H1 (cell line): ENCODE results near the gene TAPT1. TPM values are rescaled to one million over a fixed set of nuclear protein-coding genes. Genes with fewer than 3 reads are reported as not detected.

ENCODE experiments used
- CTCF ChIA-PET: fragments of 300-600 bp; sonication (Branson Sonifier 250); formaldehyde crosslinking; loops from one replicate; lab custom pipeline; 2021; ENCODE audit not compliant: partially characterized antibody; lab: Charles Lee
- POLR2A ChIA-PET: fragments of 300-600 bp; sonication (Branson Sonifier 250); formaldehyde crosslinking; loops from one replicate; lab custom pipeline; 2021; ENCODE audit warnings: inconsistent platforms; ENCODE audit not compliant: partially characterized antibody; lab: Charles Lee
- DNase-seq, 2 experiments: peaks; one replicate each; pipeline versions ENCODE4 v3.0.0 to v3.0.0-alpha.2; 2010 to 2022; ENCODE audit warnings: low spot score in 2 of 2, low read depth in 1 of 2, mixed read lengths in 1 of 2
- FAIRE-seq: peaks from 2 replicates; lab custom pipeline; 2011; peaks lifted over from hg19 to GRCh38; lab: Jason Lieb, UNC
- H2AFZ ChIP-seq: 2 replicates; pipeline ENCODE4 v1.8.1; 2012; ENCODE audit warnings: low read length, inconsistent platforms
- H2AK5ac ChIP-seq: 2 replicates; pipeline ENCODE4 v1.6.1; 2013; ENCODE audit warnings: low read depth, low read length
- H2BK120ac ChIP-seq: replicated peaks from 2 replicates; pipeline ENCODE3; 2013; ENCODE audit warnings: low read depth, low read length, inconsistent platforms
- H2BK12ac ChIP-seq: 2 replicates; pipeline ENCODE4 v1.6.1; 2013; ENCODE audit warnings: low read depth, low read length
- H2BK15ac ChIP-seq: 2 replicates; pipeline ENCODE4 v1.6.1; 2013; ENCODE audit warnings: low read length
- H2BK20ac ChIP-seq: 2 replicates; pipeline ENCODE4 v1.6.1; 2013; ENCODE audit warnings: low read length
- H2BK5ac ChIP-seq: 2 replicates; pipeline ENCODE4 v1.6.1; 2013; ENCODE audit warnings: low read depth, low read length
- H3K14ac ChIP-seq: 2 replicates; pipeline ENCODE4 v1.6.1; 2013; ENCODE audit warnings: inconsistent platforms; ENCODE audit not compliant: insufficient read length
- H3K18ac ChIP-seq: 2 replicates; pipeline ENCODE4 v1.6.1; 2013; ENCODE audit warnings: low read length; ENCODE audit errors: extremely low read depth
- H3K23ac ChIP-seq: 2 replicates; pipeline ENCODE4 v1.6.1; 2013; ENCODE audit warnings: inconsistent platforms; ENCODE audit not compliant: insufficient read length
- H3K23me2 ChIP-seq: 2 replicates; pipeline ENCODE4 v1.6.1; 2013; ENCODE audit warnings: low read depth, low read length
- H3K27ac ChIP-seq: 2 replicates; pipeline ENCODE4 v1.6.1; 2011; ENCODE audit warnings: low read depth, low read length, inconsistent platforms
- H3K27me3 ChIP-seq, 4 experiments: replicated peaks in 1 of 4; 1 replicate in 1 of 4; 2 replicates in 3 of 4; pipeline versions ENCODE4 v1.6.1 to v1.8.1; 2011 to 2013; ENCODE audit warnings: low read length in 3 of 4, mild to moderate bottlenecking in 3 of 4, inconsistent platforms in 2 of 4, mixed read lengths in 2 of 4, moderate library complexity in 1 of 4; ENCODE audit not compliant: control insufficient read depth in 3 of 4, insufficient read depth in 3 of 4; ENCODE audit errors: extremely low read depth in 1 of 4
- H3K36me3 ChIP-seq, 4 experiments: 2 replicates each; pipeline versions ENCODE4 v1.6.1 to v1.8.1; 2011 to 2013; ENCODE audit warnings: mild to moderate bottlenecking in 4 of 4, low read length in 3 of 4, moderate library complexity in 2 of 4, control low read depth in 1 of 4, inconsistent platforms in 1 of 4; ENCODE audit not compliant: insufficient read depth in 4 of 4, control insufficient read depth in 2 of 4
- H3K4ac ChIP-seq: replicated peaks from 2 replicates; pipeline ENCODE3; 2013; ENCODE audit warnings: low read length, low read depth, mixed read lengths, inconsistent platforms; ENCODE audit not compliant: insufficient read length
- H3K4me1 ChIP-seq, 4 experiments: replicated peaks in 1 of 4; 1 replicate in 1 of 4; 2 replicates in 3 of 4; pipeline versions ENCODE4 v1.6.1 to v1.8.1; 2011 to 2013; ENCODE audit warnings: low read length in 3 of 4, inconsistent platforms in 2 of 4, mixed read lengths in 1 of 4; ENCODE audit not compliant: insufficient read depth in 4 of 4, control insufficient read depth in 3 of 4
- H3K4me2 ChIP-seq, 2 experiments: 2 replicates each; pipeline versions ENCODE4 v1.6.1 to v1.8.1; 2011 to 2013; ENCODE audit warnings: low read depth in 2 of 2, low read length in 2 of 2, control low read depth in 1 of 2, inconsistent platforms in 1 of 2, mild to moderate bottlenecking in 1 of 2; ENCODE audit not compliant: insufficient read depth in 1 of 2
- H3K4me3 ChIP-seq, 4 experiments: fragments of 200-600, 300-600 bp in 1 of 4; sonication (generic), shearing (Covaris generic), sonication (Bioruptor Twin) in 1 of 4; 2 replicates each; pipeline versions ENCODE4 v1.5.1 to v1.8.1; 2011 to 2016; ENCODE audit warnings: low read length in 4 of 4, low read depth in 3 of 4, control low read depth in 2 of 4, inconsistent platforms in 2 of 4, mild to moderate bottlenecking in 2 of 4, mixed read lengths in 1 of 4, moderate library complexity in 1 of 4; ENCODE audit not compliant: insufficient read depth in 2 of 4; ENCODE audit errors: extremely low read depth in 1 of 4
- H3K56ac ChIP-seq: replicated peaks from 2 replicates; pipeline ENCODE3; 2013; ENCODE audit warnings: low read depth, mild to moderate bottlenecking, mixed read lengths, low read length, inconsistent platforms; ENCODE audit not compliant: insufficient read length
- H3K79me1 ChIP-seq: 2 replicates; pipeline ENCODE4 v1.6.1; 2013; ENCODE audit warnings: low read depth, low read length, control low read depth
- H3K79me2 ChIP-seq, 2 experiments: 2 replicates each; pipeline versions ENCODE4 v1.6.1 to v1.8.1; 2012 to 2013; ENCODE audit warnings: low read length in 2 of 2, mild to moderate bottlenecking in 2 of 2, inconsistent platforms in 1 of 2; ENCODE audit not compliant: insufficient read depth in 2 of 2, control insufficient read depth in 1 of 2
- H3K9ac ChIP-seq, 4 experiments: replicated peaks in 1 of 4; 1 replicate in 1 of 4; 2 replicates in 3 of 4; pipeline versions ENCODE4 v1.6.1 to v1.8.1; 2011 to 2013; ENCODE audit warnings: low read depth in 3 of 4, low read length in 3 of 4, control low read depth in 2 of 4, mild to moderate bottlenecking in 2 of 4, moderate library complexity in 2 of 4, inconsistent platforms in 1 of 4; ENCODE audit errors: extremely low read depth in 1 of 4
- H3K9me3 ChIP-seq, 2 experiments: 2 replicates each; pipeline versions ENCODE4 v1.6.1 to v1.8.1; 2012 to 2013; ENCODE audit warnings: mild to moderate bottlenecking in 2 of 2, moderate library complexity in 2 of 2, control low read depth in 1 of 2, inconsistent platforms in 1 of 2, low read depth in 1 of 2, low read length in 1 of 2, mixed read lengths in 1 of 2; ENCODE audit not compliant: insufficient read depth in 2 of 2
- H4K20me1 ChIP-seq, 2 experiments: replicated peaks in 1 of 2; 2 replicates each; pipeline versions ENCODE3 to v1.8.1; 2011 to 2013; ENCODE audit warnings: inconsistent platforms in 2 of 2, low read length in 2 of 2, mild to moderate bottlenecking in 1 of 2; ENCODE audit not compliant: insufficient read depth in 2 of 2, control insufficient read depth in 1 of 2
- H4K5ac ChIP-seq: 2 replicates; pipeline ENCODE4 v1.6.1; 2013; ENCODE audit warnings: low read length, low read depth, mixed read lengths, inconsistent platforms; ENCODE audit not compliant: insufficient read length
- H4K8ac ChIP-seq: 2 replicates; pipeline ENCODE4 v1.8.0; 2013; ENCODE audit warnings: mild to moderate bottlenecking, moderate library complexity, low read length, inconsistent platforms; ENCODE audit not compliant: insufficient read depth; ENCODE audit errors: extremely low read depth
- H4K91ac ChIP-seq: replicated peaks from 2 replicates; pipeline ENCODE3; 2013; ENCODE audit warnings: low read length, mixed read lengths, inconsistent platforms; ENCODE audit not compliant: insufficient read length
- KDM4A ChIP-seq: IDR thresholded peaks from one replicate; pipeline ENCODE4 v1.7.1; 2012; ENCODE audit warnings: low read depth, mild to moderate bottlenecking, moderate library complexity, low read length, inconsistent platforms; ENCODE audit not compliant: severe bottlenecking
- WGBS, 2 experiments: shearing (Covaris generic) in 1 of 2; methylation state at CpG; one replicate each; pipeline versions ENCODE4 v1.1.6 to v1.1.7; 2013 to 2015; ENCODE audit warnings: low lambda C conversion rate in 2 of 2, mixed read lengths in 2 of 2, inconsistent platforms in 1 of 2, low coverage in 1 of 2, missing lambda C conversion rate in 1 of 2; ENCODE audit not compliant: insufficient replicate concordance in 2 of 2, insufficient coverage in 1 of 2, insufficient read length in 1 of 2; ENCODE audit errors: extremely low coverage in 1 of 2, missing lambda C conversion rate in 1 of 2; 5-methylcytosine and 5-hydroxymethylcytosine counted together
- polyA plus RNA-seq, 7 experiments: library from polyadenylated mRNA; depleted of rRNA in 3 of 7; stranded (reverse) in 5 of 7; unstranded in 2 of 7; fragments of >200 nt in 5 of 7; fragments of 200-250 nt in 2 of 7; gene quantifications; 1 replicate in 5 of 7; 2 replicates in 1 of 7; 4 replicates in 1 of 7; pipeline versions ENCODE4 v1.2.1 to v1.2.3, GENCODE V29; 2011 to 2013; ENCODE audit warnings: missing spikeins in 2 of 7, mixed read lengths in 2 of 7
- total RNA-seq: library from RNA; stranded (reverse); fragmentation: NEBNext Ultra II Directional; extraction: Animal tissue kit (Norgen Biotek cat#: 25700); gene quantifications from 2 replicates; pipeline ENCODE4 v1.2.1, GENCODE V29; 2021

Gene TAPT1
- total and polyA plus RNA-seq, 2 of the 8 experiments (the other 6 are each of a cell fraction or from before 2014, with no cell fraction given), result 4.2 to 15.3 TPM

GRCh38 chr4:16159286-16159685, 67.0 kb downstream of the TAPT1 start:
- H2BK20ac ChIP-seq, result no peak overlapping the region
- no peaks in the 10 kb centered on the region; a peak in 3 of 7 replicates for H3K4me1 ChIP-seq
- CTCF ChIA-PET, result interaction anchor here (0.6 kb wide), 1 partner anchor 130 kb away, joined by 4 read pairs; no protein-coding TSS in a partner anchor

More at GRCh38 chr4:16159286-16159685, 67.0 kb downstream of the TAPT1 start:
- H4K8ac ChIP-seq, result no peak overlapping the region
- no peak overlapping the region for H3K4me3 ChIP-seq
- H3K27ac ChIP-seq, result no peak overlapping the region
- H2AFZ ChIP-seq, result no peak overlapping the region
- no peak for FAIRE-seq
- no peak overlapping the region for H2AK5ac ChIP-seq
- no peak overlapping the region for H3K4me2 ChIP-seq
- H3K14ac ChIP-seq, result no peak overlapping the region
- no peaks in the 10 kb centered on the region for H3K9me3 ChIP-seq
- H3K79me2 ChIP-seq, result no peaks in the 10 kb centered on the region
- no peak overlapping the region for H2BK15ac ChIP-seq
- no peaks in the 10 kb centered on the region for H3K79me1 ChIP-seq
- no peak overlapping the region for H3K4ac ChIP-seq
- H3K23me2 ChIP-seq, result no peaks in the 10 kb centered on the region
- H2BK5ac ChIP-seq, result no peak overlapping the region
- no peak for TF ChIP-seq KDM4A
- no peak overlapping the region for H4K5ac ChIP-seq
- POLR2A ChIA-PET, result no interaction called here
- no peak overlapping the region for H4K91ac ChIP-seq
- H4K20me1 ChIP-seq, result no peaks in the 10 kb centered on the region
- WGBS, 2 experiments, result 92% methylated on average over 3 of the region's 3 CpGs; no CpG with 5 or more reads in 1 of the 2 experiments
- no peak overlapping the region for H3K9ac ChIP-seq
- peaks cover 0 to 9% (median 3%) of the 10 kb centered on the region in 4 experiments; a peak in 2 of 8 replicates for H3K36me3 ChIP-seq
- no peak overlapping the region for H3K23ac ChIP-seq
- no peaks in the 10 kb centered on the region for H3K27me3 ChIP-seq
- no peak overlapping the region for H2BK120ac ChIP-seq
- no peak for DNase-seq
- H2BK12ac ChIP-seq, result no peak overlapping the region
- no peak overlapping the region for H3K18ac ChIP-seq
- H3K56ac ChIP-seq, result no peak overlapping the region
